Stimulated activated CD4-positive, alpha-beta T cell treated with anti-CD3 and anti-CD28 coated beads, Interleukin-2, amount 100 ng/mL, for 24 hours (primary cell): Measurements from ENCODE around the gene C5orf63.
A peak's percentile ranks its signal among the peaks of the same experiment; 100 is the strongest.
"Not testable (repeated sequence)": the region's sequence is repeated elsewhere in the genome, so short reads cannot be mapped to it uniquely, and the experiment has no call there.

Experiments
- DNase-seq, 2 donors: peaks; one replicate each; pipeline ENCODE4 v3.0.0-alpha.2; 2020

Gene C5orf63

GRCh38 chr5:127072861-127073846 lies at the start of gene C5orf63:
C5orf63 (minus strand) TSS chr5:127073502; CDS start chr5:127058995, 14,507 bp downstream.
- peak; percentile 78 to 83 for DNase-seq

- no peak for DNase-seq
Observed at GRCh38 chr5:127112347-127112864, 39.1 kb upstream of the C5orf63 start.

GRCh38 chr5:127111112-127111511 lies 37.8 kb upstream of the C5orf63 start:
- no peak for DNase-seq

- not testable (repeated sequence) for DNase-seq
Observed at GRCh38 chr5:127108624-127109260, 35.4 kb upstream of the C5orf63 start.

GRCh38 chr5:127101935-127102334 lies 28.6 kb upstream of the C5orf63 start:
- no peak for DNase-seq

GRCh38 chr5:127101533-127101932 lies 28.2 kb upstream of the C5orf63 start:
- DNase-seq: no peak

GRCh38 chr5:127098241-127098640 lies 24.9 kb upstream of the C5orf63 start:
- no peak for DNase-seq

GRCh38 chr5:127097278-127097677 lies 24.0 kb upstream of the C5orf63 start:
- no peak for DNase-seq

GRCh38 chr5:127096328-127096993 lies 23.2 kb upstream of the C5orf63 start:
- no peak for DNase-seq

- no peak for DNase-seq
Observed at GRCh38 chr5:127094161-127094814, 21.0 kb upstream of the C5orf63 start.

GRCh38 chr5:127092690-127093089 lies 19.4 kb upstream of the C5orf63 start:
- no peak for DNase-seq

GRCh38 chr5:127089191-127089590 lies 15.9 kb upstream of the C5orf63 start:
- DNase-seq: no peak

- no peak for DNase-seq
Observed at GRCh38 chr5:127088251-127088650, 14.9 kb upstream of the C5orf63 start.

GRCh38 chr5:127086589-127086988 lies 13.3 kb upstream of the C5orf63 start:
- DNase-seq: no peak

- DNase-seq: no peak
Observed at GRCh38 chr5:127085796-127086195, 12.5 kb upstream of the C5orf63 start.

- no peak for DNase-seq
Observed at GRCh38 chr5:127085371-127085770, 12.1 kb upstream of the C5orf63 start.

GRCh38 chr5:127084656-127085055 lies 11.4 kb upstream of the C5orf63 start:
- DNase-seq: no peak

GRCh38 chr5:127083711-127084110 lies 10.4 kb upstream of the C5orf63 start:
- no peak for DNase-seq

- DNase-seq: no peak
Observed at GRCh38 chr5:127079994-127080491, 6.7 kb upstream of the C5orf63 start.

GRCh38 chr5:127077366-127077765 lies 4.1 kb upstream of the C5orf63 start:
- DNase-seq: no peak

- no peak for DNase-seq
Observed at GRCh38 chr5:127076315-127077129, 3.2 kb upstream of the C5orf63 start.

- no peak for DNase-seq
Observed at GRCh38 chr5:127074466-127074865, 1.2 kb upstream of the C5orf63 start.
